GM12875 (cell line): ENCODE results near the gene IGFL2.
"Not testable (repeated sequence)": the region's sequence is repeated elsewhere in the genome, so short reads cannot be mapped to it uniquely, and the experiment has no call there.

Experiments used
- H3K4me3 ChIP-seq: one replicate; pipeline ENCODE4 v1.5.1; 2011; ENCODE audit warnings: low read depth, low read length, control low read depth
- TF ChIP-seq, protein P1 (sequence below): IDR thresholded peaks from 2 replicates; pipeline ENCODE4 v1.5.1; 2011; ENCODE audit warnings: low read depth, mild to moderate bottlenecking, control low read depth, inconsistent platforms, low read length, moderate library complexity, borderline replicate concordance; ENCODE audit not compliant: insufficient read depth

Gene IGFL2

DNA sequence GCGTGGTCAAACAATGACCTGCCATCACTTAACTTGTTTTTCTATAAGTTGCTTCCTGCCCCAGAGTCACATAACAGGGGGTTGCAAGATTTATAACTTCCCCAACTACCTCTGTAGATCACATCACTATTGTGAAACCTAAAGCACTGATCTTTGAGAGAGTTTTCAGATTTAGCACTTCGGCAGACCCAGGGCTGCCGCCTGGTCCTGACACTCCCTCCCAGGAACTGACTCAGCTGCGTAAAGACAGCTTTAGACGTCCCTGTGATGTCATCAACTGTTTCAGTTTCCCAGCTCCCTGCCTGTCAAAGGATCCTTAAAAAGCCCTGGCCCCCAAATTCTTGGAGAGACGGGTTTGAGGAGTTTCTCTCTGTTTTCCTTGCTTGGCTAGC lies 33.3 kb downstream of the IGFL2 start:
- no peak overlapping the region for H3K4me3 ChIP-seq
- TF ChIP-seq, protein P1, sequence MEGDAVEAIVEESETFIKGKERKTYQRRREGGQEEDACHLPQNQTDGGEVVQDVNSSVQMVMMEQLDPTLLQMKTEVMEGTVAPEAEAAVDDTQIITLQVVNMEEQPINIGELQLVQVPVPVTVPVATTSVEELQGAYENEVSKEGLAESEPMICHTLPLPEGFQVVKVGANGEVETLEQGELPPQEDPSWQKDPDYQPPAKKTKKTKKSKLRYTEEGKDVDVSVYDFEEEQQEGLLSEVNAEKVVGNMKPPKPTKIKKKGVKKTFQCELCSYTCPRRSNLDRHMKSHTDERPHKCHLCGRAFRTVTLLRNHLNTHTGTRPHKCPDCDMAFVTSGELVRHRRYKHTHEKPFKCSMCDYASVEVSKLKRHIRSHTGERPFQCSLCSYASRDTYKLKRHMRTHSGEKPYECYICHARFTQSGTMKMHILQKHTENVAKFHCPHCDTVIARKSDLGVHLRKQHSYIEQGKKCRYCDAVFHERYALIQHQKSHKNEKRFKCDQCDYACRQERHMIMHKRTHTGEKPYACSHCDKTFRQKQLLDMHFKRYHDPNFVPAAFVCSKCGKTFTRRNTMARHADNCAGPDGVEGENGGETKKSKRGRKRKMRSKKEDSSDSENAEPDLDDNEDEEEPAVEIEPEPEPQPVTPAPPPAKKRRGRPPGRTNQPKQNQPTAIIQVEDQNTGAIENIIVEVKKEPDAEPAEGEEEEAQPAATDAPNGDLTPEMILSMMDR: no peak

DNA sequence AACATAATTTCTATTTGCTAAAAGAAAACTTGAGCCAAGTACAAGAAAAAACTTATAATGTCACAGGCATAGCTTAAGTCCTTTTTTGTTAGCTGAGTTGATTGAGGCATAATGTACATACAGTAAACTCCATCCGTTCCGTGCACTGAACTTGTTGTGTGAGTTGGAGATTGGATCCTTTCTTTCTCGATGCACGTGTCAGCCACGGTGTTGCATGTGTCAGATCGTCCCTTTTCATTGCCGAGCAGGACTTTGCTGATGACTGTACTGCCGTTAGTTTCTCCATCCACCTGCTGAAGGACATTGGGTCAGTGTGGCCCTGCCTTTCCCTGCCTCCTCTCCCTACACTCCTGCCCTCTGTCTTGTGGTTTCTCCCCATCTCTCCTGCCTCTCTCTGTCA lies 34.4 kb downstream of the IGFL2 start:
- H3K4me3 ChIP-seq: no peak overlapping the region
- TF ChIP-seq, protein P1: no peak

- not testable (repeated sequence) for H3K4me3 ChIP-seq
Observed at GRCh38 chr19:46184775-46185710, 37.0 kb downstream of the IGFL2 start.

DNA sequence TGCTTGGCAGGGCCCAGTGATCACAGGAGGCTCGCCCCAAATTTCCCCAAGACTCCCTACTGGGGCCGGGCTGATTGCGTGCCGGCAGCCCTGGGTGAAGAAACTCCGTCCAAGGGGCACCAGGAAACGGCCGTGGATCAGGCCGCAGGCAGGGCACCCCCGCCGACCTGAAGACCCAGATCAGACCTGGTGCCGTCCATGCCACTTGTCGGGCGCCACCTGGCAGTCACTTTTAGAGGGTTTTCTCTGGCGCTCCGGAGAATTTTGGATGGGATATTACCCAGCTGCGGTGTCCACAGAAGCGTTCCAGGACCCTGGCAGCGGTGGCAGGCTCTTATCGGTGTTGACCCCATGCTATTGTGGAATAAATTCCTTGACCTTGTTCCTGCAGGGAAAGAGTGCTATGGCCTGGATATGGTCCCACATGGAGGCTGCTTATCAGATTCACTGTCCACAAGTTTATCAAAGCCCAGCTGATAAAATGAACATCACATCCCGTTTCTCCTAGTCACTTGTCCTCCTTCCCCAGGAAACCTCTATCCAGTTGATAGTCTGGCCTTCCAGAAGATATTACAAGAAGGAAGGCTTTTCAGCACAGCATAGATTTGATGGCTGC lies 38.2 kb downstream of the IGFL2 start:
- no peak overlapping the region for H3K4me3 ChIP-seq
- TF ChIP-seq, protein P1: no peak

- no peak overlapping the region for H3K4me3 ChIP-seq
- TF ChIP-seq, protein P1: no peak
Observed at GRCh38 chr19:46186717-46187101, 38.7 kb downstream of the IGFL2 start.

- TF ChIP-seq, protein P1: no peak
- H3K4me3 ChIP-seq: no peak overlapping the region
Observed at GRCh38 chr19:46189971-46190888, 42.2 kb downstream of the IGFL2 start.

- no peak overlapping the region for H3K4me3 ChIP-seq
- TF ChIP-seq, protein P1: no peak
Observed at GRCh38 chr19:46191356-46191755, 43.3 kb downstream of the IGFL2 start.
